GM23248 (cell line): ENCODE results near the gene RRBP1. TPM values are rescaled to one million over a fixed set of nuclear protein-coding genes. Genes with fewer than 3 reads are reported as not detected.
"Not testable (repeated sequence)": the region's sequence is repeated elsewhere in the genome, so short reads cannot be mapped to it uniquely, and the experiment has no call there.

ENCODE experiments used
- DNase-seq: peaks from one replicate; pipeline ENCODE4 v3.0.0-alpha.2; 2015
- H2AFZ ChIP-seq: fragments of 200-600 bp; sonication (generic); 2 replicates; pipeline ENCODE4 v1.6.1; 2016; ENCODE audit warnings: antibody characterized with exemption
- H3F3A ChIP-seq: fragments of 200-600 bp; sonication (generic); 2 replicates; pipeline ENCODE4 v1.6.1; 2016; ENCODE audit warnings: mild to moderate bottlenecking, antibody characterized with exemption, mixed run types; ENCODE audit not compliant: insufficient read depth
- H3K27ac ChIP-seq: fragments of 200-600 bp; sonication (generic); 2 replicates; pipeline ENCODE4 v1.5.1; 2016; ENCODE audit warnings: mild to moderate bottlenecking
- H3K27me3 ChIP-seq: fragments of 200-600 bp; sonication (generic); replicated peaks from 2 replicates; pipeline ENCODE4 v1.6.1; 2016; ENCODE audit warnings: mild to moderate bottlenecking; ENCODE audit not compliant: insufficient read depth
- H3K36me3 ChIP-seq: fragments of 200-600 bp; sonication (generic); 2 replicates; pipeline ENCODE4 v1.6.1; 2016; ENCODE audit warnings: low read depth, mild to moderate bottlenecking
- H3K4me1 ChIP-seq: fragments of 200-600 bp; sonication (generic); 2 replicates; pipeline ENCODE4 v1.6.1; 2016; ENCODE audit warnings: mild to moderate bottlenecking; ENCODE audit not compliant: insufficient read depth
- H3K4me2 ChIP-seq: fragments of 200-600 bp; sonication (generic); one replicate; pipeline ENCODE4 v1.6.1; 2016; ENCODE audit warnings: mild to moderate bottlenecking; ENCODE audit not compliant: unreplicated experiment
- H3K4me3 ChIP-seq: fragments of 200-600 bp; sonication (generic); 2 replicates; pipeline ENCODE4 v1.5.1; 2016; ENCODE audit warnings: mild to moderate bottlenecking
- H3K79me2 ChIP-seq: fragments of 200-600 bp; sonication (generic); 2 replicates; pipeline ENCODE4 v1.6.1; 2016; ENCODE audit warnings: mild to moderate bottlenecking; ENCODE audit not compliant: insufficient read depth
- H3K9ac ChIP-seq: fragments of 200-600 bp; sonication (generic); 2 replicates; pipeline ENCODE4 v1.6.1; 2016; ENCODE audit warnings: mild to moderate bottlenecking
- H3K9me2 ChIP-seq: fragments of 200-600 bp; sonication (generic); 2 replicates; pipeline ENCODE4 v1.6.1; 2016; ENCODE audit warnings: mixed run types, mild to moderate bottlenecking, moderate library complexity; ENCODE audit not compliant: insufficient read depth
- H3K9me3 ChIP-seq: fragments of 200-600 bp; sonication (generic); one replicate; pipeline ENCODE4 v1.6.1; 2017; ENCODE audit warnings: low read depth
- H4K20me1 ChIP-seq: fragments of 200-600 bp; sonication (generic); 2 replicates; pipeline ENCODE4 v1.6.0; 2016; ENCODE audit not compliant: insufficient read depth
- EZH2 ChIP-seq: fragments of 200-600 bp; sonication (generic); IDR thresholded peaks from 2 replicates; pipeline ENCODE4 v1.6.1; 2018; ENCODE audit warnings: antibody characterized with exemption, mild to moderate bottlenecking; ENCODE audit not compliant: insufficient read depth, poor library complexity, severe bottlenecking
- EZH2phosphoT487 ChIP-seq: fragments of 200-600 bp; sonication (generic); IDR thresholded peaks from 2 replicates; pipeline ENCODE4 v1.6.1; 2018; ENCODE audit warnings: antibody characterized with exemption, moderate library complexity, mild to moderate bottlenecking, low read depth; ENCODE audit not compliant: insufficient read depth
- WGBS, 2 experiments: methylation state at CpG; one replicate each; pipeline ENCODE4 v1.1.6; 2015 to 2017; ENCODE audit warnings: low lambda C conversion rate in 2 of 2, low coverage in 1 of 2; ENCODE audit errors: missing lambda C conversion rate in 2 of 2; 5-methylcytosine and 5-hydroxymethylcytosine counted together
- in situ Hi-C: fragments of 300-500 bp; cut with MboI; formaldehyde crosslinking; loops from 2 replicates; pipeline ENCODE4 v1.15.0; 2020
- polyA plus RNA-seq: library from polyadenylated mRNA; unstranded; fragments of >200 nt; fragmentation: Nextera tagmentation; extraction: Ambion mirVana; gene quantifications from 2 replicates; pipeline ENCODE4 v1.2.1, GENCODE V29; 2016
- total RNA-seq: library from RNA; depleted of rRNA; stranded (reverse); fragments of >200 nt; shearing (Covaris generic); gene quantifications from 2 replicates; pipeline ENCODE4 v1.2.3, GENCODE V29; 2014

The RRBP1 gene
- total and polyA plus RNA-seq, 2 experiments from 2014 or later: 127 to 182 TPM

- Histone ChIP-seq H4K20me1 (peaks cover 17% of the 10 kb centered on the region; the same call in 1 of the 2 replicates), H3K4me1 (peaks cover 67% of the 10 kb centered on the region), H3F3A (peaks cover 92% of the 10 kb centered on the region), H3K4me2 (no peak overlapping the region), H3K9ac (no peak overlapping the region), H3K79me2 (peaks cover 100% of the 10 kb centered on the region), H3K27ac (peak overlapping the region; percentile 91), H3K9me2 (no peaks in the 10 kb centered on the region), H3K27me3 (no peaks in the 10 kb centered on the region), H3K9me3 (no peaks in the 10 kb centered on the region), H2AFZ (no peak overlapping the region), H3K4me3 (no peak overlapping the region), H3K36me3 (peaks cover 33% of the 10 kb centered on the region)
- in situ Hi-C loops: loop anchor here (25.0 kb wide), 1 partner anchor 502 kb away; no protein-coding TSS in a partner anchor
- no peak for DNase-seq
- TF ChIP-seq EZH2phosphoT487: no peak
- TF ChIP-seq EZH2: no peak
- 89 to 91% methylated on average over 5 of the region's 5 CpGs for WGBS, 2 experiments
These were observed 22.2 kb downstream of the RRBP1 start for GRCh38 chr20:17659801-17660200.

GRCh38 chr20:17659344-17659743 is 22.7 kb downstream of the RRBP1 start:
- Histone ChIP-seq H3K79me2 (peaks cover 100% of the 10 kb centered on the region), H3K4me1 (peaks cover 66% of the 10 kb centered on the region), H3K27ac (peak overlapping the region; percentile 91), H3F3A (peaks cover 93% of the 10 kb centered on the region), H3K36me3 (peaks cover 33% of the 10 kb centered on the region), H4K20me1 (peaks cover 21% of the 10 kb centered on the region; the same call in 1 of the 2 replicates)
- WGBS, 2 experiments: 97 to 100% methylated on average over 1 to 7 of the region's 7 CpGs
- not testable (repeated sequence) for H3K9ac ChIP-seq, H3K9me3 ChIP-seq, H3K9me2 ChIP-seq, H3K4me3 ChIP-seq, DNase-seq, H2AFZ ChIP-seq, H3K4me2 ChIP-seq, H3K27me3 ChIP-seq
- in situ Hi-C loops: loop anchor here (25.0 kb wide), 1 partner anchor 503 kb away; no protein-coding TSS in a partner anchor

GRCh38 chr20:17658648-17658993 is 23.4 kb downstream of the RRBP1 start:
- peaks cover 59% of the 10 kb centered on the region for H3K4me1 ChIP-seq
- peaks cover 22% of the 10 kb centered on the region; the same call in 1 of the 2 replicates for H4K20me1 ChIP-seq
- TF ChIP-seq EZH2: no peak
- no peak for TF ChIP-seq EZH2phosphoT487
- WGBS, 2 experiments: 97 to 100% methylated on average over 2 of the region's 2 CpGs
- H3K27ac ChIP-seq: no peak overlapping the region
- no peaks in the 10 kb centered on the region for H3K27me3 ChIP-seq
- H3K9me3 ChIP-seq: no peaks in the 10 kb centered on the region
- peaks cover 33% of the 10 kb centered on the region for H3K36me3 ChIP-seq
- peaks cover 93% of the 10 kb centered on the region for H3F3A ChIP-seq
- H2AFZ ChIP-seq: no peak overlapping the region
- no peak overlapping the region for H3K9ac ChIP-seq
- no peak overlapping the region for H3K4me2 ChIP-seq
- peaks cover 100% of the 10 kb centered on the region for H3K79me2 ChIP-seq
- in situ Hi-C loops: loop anchor here (25.0 kb wide), 1 partner anchor 504 kb away; no protein-coding TSS in a partner anchor
- DNase-seq: no peak
- no peaks in the 10 kb centered on the region for H3K9me2 ChIP-seq
- no peak overlapping the region for H3K4me3 ChIP-seq

DNA sequence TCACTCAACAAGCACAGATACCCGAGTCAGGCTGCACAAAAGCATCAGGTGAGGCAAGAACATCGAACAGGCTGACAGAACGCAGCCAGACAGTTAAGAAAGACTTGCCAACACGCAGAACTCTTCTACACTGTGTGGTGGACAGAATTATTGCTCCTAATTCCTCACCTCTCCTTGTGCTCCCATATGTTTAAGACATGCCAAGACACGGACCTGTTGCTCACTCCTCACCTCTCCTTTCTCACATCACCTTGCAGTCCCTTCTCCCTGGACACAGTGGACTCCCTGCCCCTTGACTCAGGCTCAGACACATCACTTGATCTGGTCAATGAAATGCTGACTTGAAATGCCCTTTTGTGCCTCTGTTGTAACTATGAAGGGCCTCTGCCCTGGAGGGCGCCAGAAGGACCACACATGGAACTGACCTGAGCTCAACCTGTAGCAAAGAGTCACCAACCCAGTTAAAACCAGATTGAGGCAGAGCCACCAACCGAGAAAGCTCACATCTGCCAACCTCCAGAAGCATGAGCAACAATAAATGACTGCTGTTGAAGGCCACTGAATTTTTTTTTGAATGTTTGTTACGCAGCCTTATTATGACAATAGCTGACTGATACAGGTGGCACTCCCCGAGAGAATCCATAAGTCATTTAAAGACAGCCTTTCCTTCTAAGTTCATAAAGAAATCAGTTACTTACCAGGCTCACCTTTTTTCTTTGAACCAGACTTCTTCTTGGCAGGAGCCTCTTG is 24.0 kb downstream of the RRBP1 start:
- 90% methylated on average over 9 of the region's 9 CpGs for whole genome bisulfite sequencing, 2 experiments
- Histone ChIP-seq H3K27ac (no peak overlapping the region), H3K4me2 (no peak overlapping the region), H2AFZ (no peak overlapping the region), H3K9me2 (no peaks in the 10 kb centered on the region), H3K9me3 (no peaks in the 10 kb centered on the region), H3K4me3 (no peak overlapping the region), H3K79me2 (peaks cover 100% of the 10 kb centered on the region), H3K4me1 (peaks cover 53% of the 10 kb centered on the region), H3F3A (peaks cover 87% of the 10 kb centered on the region), H4K20me1 (peaks cover 25% of the 10 kb centered on the region; the same call in 1 of the 2 replicates), H3K9ac (no peak overlapping the region), H3K27me3 (no peaks in the 10 kb centered on the region), H3K36me3 (peaks cover 33% of the 10 kb centered on the region)
- no peak for TF ChIP-seq EZH2
- in situ Hi-C loops: loop anchor here (25.0 kb wide), 1 partner anchor 504 kb away; no protein-coding TSS in a partner anchor
- DNase-seq: no peak
